Tibial artery (tissue), 4 donors: Measurements from ENCODE around the gene TP53I13.

Source experiments
- DNase-seq, 2 donors: peaks; one replicate each; pipeline ENCODE4 v3.0.0-alpha.2; 2019
- H3K27ac ChIP-seq, 2 donors: fragments of 200-600 bp; sonication (generic) in 1 of 2; 1 replicate in 1 of 2; 2 replicates in 1 of 2; pipeline ENCODE4 v1.5.1; 2018 to 2019; ENCODE audit warnings: mild to moderate bottlenecking in 1 of 2
- H3K27me3 ChIP-seq, 2 donors: fragments of 200-600 bp; sonication (generic) in 1 of 2; one replicate each; pipeline versions ENCODE4 v1.5.1 to v1.6.0; 2016 to 2019
- H3K36me3 ChIP-seq, 3 donors: fragments of 200-600 bp; sonication (generic) in 2 of 3; one replicate each; pipeline ENCODE4 v1.5.1; 2016 to 2019; ENCODE audit warnings: mild to moderate bottlenecking in 2 of 3
- H3K4me1 ChIP-seq, 4 donors: fragments of 200-600 bp; sonication (generic) in 2 of 4; 1 replicate in 3 of 4; 2 replicates in 1 of 4; pipeline ENCODE4 v1.5.1; 2016 to 2019
- H3K4me3 ChIP-seq, 2 donors: fragments of 200-600 bp; sonication (generic) in 1 of 2; 1 replicate in 1 of 2; 2 replicates in 1 of 2; pipeline ENCODE4 v1.5.1; 2018 to 2019; ENCODE audit warnings: mild to moderate bottlenecking in 2 of 2
- H3K9me3 ChIP-seq, 3 donors: fragments of 200-600 bp; sonication (generic) in 1 of 3; one replicate each; pipeline ENCODE4 v1.5.1; 2016 to 2019
- intact Hi-C: fragments of 100-400 bp; cut with DNase I; formaldehyde crosslinking; loops from one replicate; pipeline ENCODE4 v1.15.0; 2023; ENCODE audit warnings: low total_unique reads
- TF ChIP-seq, protein P1 (sequence below), 2 experiments: fragments of 200-600 bp in 1 of 2; fragments of 450-650 bp in 1 of 2; IDR thresholded peaks; one replicate each; pipeline ENCODE4 v1.5.1; 2017 to 2019; ENCODE audit warnings: antibody characterized with exemption in 2 of 2, mild to moderate bottlenecking in 1 of 2, moderate library complexity in 1 of 2

TP53I13 gene

DNA sequence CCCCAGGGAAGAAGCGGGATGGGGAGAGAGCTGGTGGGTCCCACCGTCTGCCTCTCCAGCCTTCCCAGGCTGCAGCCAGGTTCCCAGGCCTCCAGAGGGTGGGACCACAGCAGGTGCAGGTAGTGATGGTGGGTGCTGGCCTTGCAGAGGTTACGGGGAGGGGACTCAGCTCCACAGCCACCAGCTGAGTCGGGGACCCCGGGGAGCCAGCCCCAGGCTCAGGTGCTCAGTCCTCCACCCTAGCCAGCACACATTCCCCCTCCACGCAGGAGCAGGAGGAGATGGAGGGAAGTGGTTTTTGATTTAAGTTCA is 5.0 kb downstream of the TP53I13 start:
- TF ChIP-seq, protein P1, sequence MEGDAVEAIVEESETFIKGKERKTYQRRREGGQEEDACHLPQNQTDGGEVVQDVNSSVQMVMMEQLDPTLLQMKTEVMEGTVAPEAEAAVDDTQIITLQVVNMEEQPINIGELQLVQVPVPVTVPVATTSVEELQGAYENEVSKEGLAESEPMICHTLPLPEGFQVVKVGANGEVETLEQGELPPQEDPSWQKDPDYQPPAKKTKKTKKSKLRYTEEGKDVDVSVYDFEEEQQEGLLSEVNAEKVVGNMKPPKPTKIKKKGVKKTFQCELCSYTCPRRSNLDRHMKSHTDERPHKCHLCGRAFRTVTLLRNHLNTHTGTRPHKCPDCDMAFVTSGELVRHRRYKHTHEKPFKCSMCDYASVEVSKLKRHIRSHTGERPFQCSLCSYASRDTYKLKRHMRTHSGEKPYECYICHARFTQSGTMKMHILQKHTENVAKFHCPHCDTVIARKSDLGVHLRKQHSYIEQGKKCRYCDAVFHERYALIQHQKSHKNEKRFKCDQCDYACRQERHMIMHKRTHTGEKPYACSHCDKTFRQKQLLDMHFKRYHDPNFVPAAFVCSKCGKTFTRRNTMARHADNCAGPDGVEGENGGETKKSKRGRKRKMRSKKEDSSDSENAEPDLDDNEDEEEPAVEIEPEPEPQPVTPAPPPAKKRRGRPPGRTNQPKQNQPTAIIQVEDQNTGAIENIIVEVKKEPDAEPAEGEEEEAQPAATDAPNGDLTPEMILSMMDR (IDR thresholded peaks at IDR 0.05), result no peak
- no peaks in the 10 kb centered on the region for H3K27me3 ChIP-seq
- DNase-seq, result peak in 1 of 2 donors; percentile 66
- H3K36me3 ChIP-seq, result peaks cover 22 to 59% (median 48%) of the 10 kb centered on the region in 3 donors
- intact Hi-C loops, result no loop called here
- H3K27ac ChIP-seq, result no peak overlapping the region
- H3K4me3 ChIP-seq, result no peak overlapping the region
- H3K9me3 ChIP-seq, result no peaks in the 10 kb centered on the region
- H3K4me1 ChIP-seq, result peaks cover 0 to 59% (median 24%) of the 10 kb centered on the region in 4 donors

DNA sequence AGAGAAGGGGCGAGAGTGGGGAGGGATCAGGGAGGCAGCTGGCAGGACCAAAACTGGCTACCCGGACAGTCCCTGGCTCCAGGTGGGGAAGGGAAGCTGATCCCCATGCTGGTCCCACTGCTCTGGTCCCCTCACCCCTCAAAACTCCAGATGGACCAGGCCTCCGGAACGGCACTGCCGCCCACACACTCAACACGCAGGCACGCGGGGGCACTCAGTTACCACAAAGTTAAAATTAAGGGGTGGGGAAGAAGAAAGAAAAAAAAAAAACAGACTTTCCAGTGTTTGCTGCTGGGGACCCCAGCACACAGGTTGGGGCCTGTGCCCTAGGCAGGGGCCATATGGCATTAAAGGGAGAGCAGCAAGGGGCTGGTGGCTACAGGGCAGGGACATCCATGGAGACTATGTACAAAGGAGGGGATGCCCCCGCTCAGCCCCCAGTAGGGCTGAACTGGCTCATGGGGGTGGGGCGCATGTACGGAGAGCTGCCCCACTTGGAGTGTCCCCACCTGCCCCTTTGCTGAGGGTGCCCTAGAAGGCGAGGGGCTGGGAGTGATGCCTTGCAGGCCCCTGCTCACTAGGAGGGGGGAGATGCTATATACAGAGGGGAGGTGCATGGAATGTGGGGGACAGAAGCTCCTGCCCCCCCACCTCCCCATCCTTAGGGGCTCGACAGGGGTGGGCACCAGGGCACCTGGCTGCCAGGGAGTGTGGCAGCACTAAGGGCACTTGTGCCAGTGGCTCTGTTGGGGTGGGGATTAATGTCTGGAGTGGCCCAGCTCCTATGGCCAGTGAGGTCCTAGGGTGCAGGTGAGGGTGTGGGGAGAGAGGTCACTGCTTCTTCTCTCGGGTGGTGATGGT is 5.6 kb downstream of the TP53I13 start:
- no peak overlapping the region for H3K4me3 ChIP-seq
- TF ChIP-seq, protein P1 (IDR thresholded peaks at IDR 0.05), result no peak
- intact Hi-C loops, result no loop called here
- H3K27ac ChIP-seq, result no peak overlapping the region
- DNase-seq, result peak; percentile 18 to 67
- no peaks in the 10 kb centered on the region for H3K27me3 ChIP-seq
- no peaks in the 10 kb centered on the region for H3K9me3 ChIP-seq
- H3K36me3 ChIP-seq, result peaks cover 22 to 65% (median 54%) of the 10 kb centered on the region in 3 donors
- H3K4me1 ChIP-seq, result peaks cover 0 to 54% (median 23%) of the 10 kb centered on the region in 4 donors

DNA sequence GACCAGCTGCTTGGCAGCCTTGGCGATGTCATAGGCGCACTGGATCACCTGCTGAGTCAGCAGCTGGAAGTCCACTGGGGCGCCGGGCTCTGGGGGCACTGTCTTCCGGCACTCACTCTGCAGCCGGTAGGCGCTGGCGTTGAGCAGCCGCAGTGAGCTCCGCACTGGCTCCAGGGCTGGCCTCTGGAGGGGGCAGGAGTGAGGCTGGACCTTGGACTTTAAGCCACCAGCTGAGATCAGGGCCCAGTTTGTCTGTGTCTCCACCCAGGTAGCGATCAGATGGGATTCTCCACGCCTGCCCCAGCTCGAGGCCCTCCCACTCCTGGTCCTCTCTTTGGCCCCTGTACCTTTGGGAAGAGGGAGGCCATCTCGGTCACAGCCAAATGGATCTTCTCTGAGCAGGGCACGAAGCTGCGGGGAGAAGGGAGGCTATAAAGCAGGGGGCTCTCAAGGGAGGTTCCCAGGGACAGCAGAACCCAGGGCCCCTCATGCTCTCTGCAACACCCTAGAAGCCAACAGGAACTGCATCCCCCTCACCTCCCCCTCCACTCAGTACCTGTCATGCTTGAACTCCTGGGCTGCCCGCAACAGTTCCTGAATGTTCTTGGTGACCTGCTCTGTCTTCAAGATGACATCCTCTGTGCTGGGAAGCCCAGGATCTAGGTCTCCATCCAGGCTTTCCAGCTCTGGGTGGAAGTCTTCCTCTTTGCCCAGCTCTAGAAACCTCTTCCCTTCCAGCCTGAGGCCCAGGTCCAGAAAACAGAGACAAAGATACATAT is 6.4 kb downstream of the TP53I13 start:
- Histone ChIP-seq H3K36me3 (peaks cover 22 to 73% (median 62%) of the 10 kb centered on the region in 3 donors), H3K4me3 (no peak overlapping the region), H3K27me3 (no peaks in the 10 kb centered on the region), H3K9me3 (no peaks in the 10 kb centered on the region), H3K27ac (no peak overlapping the region), H3K4me1 (peaks cover 0 to 47% (median 16%) of the 10 kb centered on the region in 4 donors)
- intact Hi-C loops, result loop anchor here (5.0 kb wide), 2 partner anchors 37 to 207 kb away; no protein-coding TSS in a partner anchor
- peak in 1 of 2 donors; percentile 65 for DNase-seq
- TF ChIP-seq, protein P1 (IDR thresholded peaks at IDR 0.05), result no peak

DNA sequence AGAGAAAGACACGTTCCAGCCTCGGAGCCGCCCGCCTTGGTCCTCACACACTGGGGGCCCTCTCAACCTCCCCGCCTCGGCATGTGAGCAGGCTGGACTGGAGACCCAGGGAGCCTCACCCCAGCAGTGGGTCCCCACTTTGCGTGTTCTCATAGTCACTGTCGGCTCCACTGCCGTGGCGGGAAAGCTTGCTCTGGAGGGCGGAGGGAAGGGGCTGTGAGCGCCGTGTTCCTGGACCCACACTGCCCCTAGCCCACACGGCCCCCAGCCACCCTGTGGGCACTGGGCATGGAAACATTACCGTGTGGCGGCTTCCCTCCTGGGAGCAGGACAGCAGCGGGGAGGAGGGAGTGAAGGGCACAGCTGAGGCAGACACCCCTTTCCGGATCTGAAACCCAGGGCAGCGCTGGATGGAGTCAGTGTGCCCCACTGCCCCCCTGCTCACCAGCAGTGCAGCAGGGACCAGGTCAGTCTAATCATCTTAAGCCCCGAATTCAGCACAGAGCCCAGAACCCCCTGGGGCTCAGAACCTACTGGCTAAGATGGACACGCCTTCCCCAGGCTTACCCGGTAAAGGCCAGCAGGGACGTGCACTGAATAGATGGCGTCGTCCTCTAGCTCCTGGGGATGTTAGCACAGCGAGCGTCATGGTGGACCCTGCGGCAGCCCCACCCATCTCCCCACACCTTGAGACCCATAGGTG is 7.2 kb downstream of the TP53I13 start:
- Histone ChIP-seq H3K9me3 (no peaks in the 10 kb centered on the region), H3K4me3 (no peak overlapping the region), H3K27me3 (no peaks in the 10 kb centered on the region), H3K27ac (no peak overlapping the region), H3K4me1 (peaks cover 0 to 41% (median 18%) of the 10 kb centered on the region in 4 donors), H3K36me3 (peaks cover 22 to 74% (median 62%) of the 10 kb centered on the region in 3 donors)
- intact Hi-C loops, result loop anchor here (5.0 kb wide), 2 partner anchors 37 to 207 kb away; no protein-coding TSS in a partner anchor
- TF ChIP-seq, protein P1 (IDR thresholded peaks at IDR 0.05), result no peak
- DNase-seq, result no peak
